Measurements from ENCODE around the gene UBC.
"Not testable (repeated sequence)": the region's sequence is repeated elsewhere in the genome, so short reads cannot be mapped to it uniquely, and the experiment has no call there.

Gene UBC

DNA sequence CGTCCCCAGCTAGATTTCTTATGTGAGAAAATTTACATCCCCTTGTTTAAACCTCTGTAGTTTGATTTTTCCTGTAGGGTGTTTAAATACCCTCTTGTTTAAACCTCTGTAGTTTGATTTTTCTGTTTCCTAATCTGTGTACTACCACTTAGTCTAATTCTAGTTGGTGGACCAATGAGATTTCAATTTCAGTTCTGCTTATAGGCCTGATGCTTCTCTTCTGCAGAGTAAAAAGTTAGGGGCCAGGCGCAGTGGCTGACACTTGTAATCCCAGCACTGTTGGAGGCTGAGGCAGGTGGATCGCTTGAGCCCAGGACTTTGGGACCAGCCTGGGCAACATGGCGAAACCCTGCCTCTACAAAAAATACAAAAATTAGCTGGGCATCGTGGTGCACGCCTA lies 11.5 kb downstream of the UBC start:
- TF ChIP-seq FOXP2 (optimal IDR thresholded peaks at IDR 0.05; ENCODE audit: control extremely low read depth, extremely low read length, insufficient read depth), result no peak
- TF ChIP-seq POLR2AphosphoS5 (IDR thresholded peaks at IDR 0.05; ENCODE audit: borderline replicate concordance, low read depth, low read length), result no peak
- TF ChIP-seq EZH2 (IDR thresholded peaks at IDR 0.05), result no peak
- Histone ChIP-seq H3K4me3 (no peak overlapping the region), H3K27ac (no peak overlapping the region)

DNA sequence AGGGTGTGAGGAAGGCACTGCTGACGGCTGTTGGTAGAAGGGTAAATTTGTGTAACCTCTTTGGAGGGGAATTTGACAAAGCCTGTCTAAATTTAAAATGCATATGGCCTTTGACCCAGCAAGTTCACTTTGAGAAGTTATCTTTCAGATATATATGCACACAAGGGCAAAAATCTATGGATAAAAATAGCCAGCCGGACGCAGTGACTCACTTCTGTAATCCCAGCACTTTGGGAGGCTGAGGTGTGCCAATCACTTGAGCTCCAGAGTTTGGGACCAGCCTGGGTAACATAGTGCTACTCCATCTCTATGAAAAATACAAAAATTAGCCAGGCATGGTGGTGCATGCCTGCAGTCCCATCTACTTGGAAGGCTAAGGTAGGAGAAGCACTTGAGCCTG lies 13.4 kb downstream of the UBC start:
- Histone ChIP-seq H3K36me3 (ENCODE audit: insufficient read depth, low read length) (no peaks in the 10 kb centered on the region), H3K9ac (ENCODE audit: insufficient read length) (no peak overlapping the region), H3K27ac (no peak overlapping the region), H3K4me3 (no peak overlapping the region), H3K9me3 (ENCODE audit: low read depth, low read length) (no peaks in the 10 kb centered on the region)
- no peak for TF ChIP-seq POLR2AphosphoS5 (IDR thresholded peaks at IDR 0.05; ENCODE audit: borderline replicate concordance, low read depth, low read length)
- TF ChIP-seq FOXP2 (optimal IDR thresholded peaks at IDR 0.05; ENCODE audit: control extremely low read depth, extremely low read length, insufficient read depth), result no peak
- TF ChIP-seq EZH2 (IDR thresholded peaks at IDR 0.05), result no peak
- DNase-seq (ENCODE audit: low read depth, low spot score), result no peak

More for the DNA sequence above, 11.5 kb downstream of the UBC start:
- Histone ChIP-seq H3K9ac (ENCODE audit: insufficient read length) (no peak overlapping the region), H3K9me3 (ENCODE audit: low read depth, low read length) (no peaks in the 10 kb centered on the region), H3K36me3 (ENCODE audit: insufficient read depth, low read length) (no peaks in the 10 kb centered on the region)
- no peak for DNase-seq (ENCODE audit: low read depth, low spot score)

DNA sequence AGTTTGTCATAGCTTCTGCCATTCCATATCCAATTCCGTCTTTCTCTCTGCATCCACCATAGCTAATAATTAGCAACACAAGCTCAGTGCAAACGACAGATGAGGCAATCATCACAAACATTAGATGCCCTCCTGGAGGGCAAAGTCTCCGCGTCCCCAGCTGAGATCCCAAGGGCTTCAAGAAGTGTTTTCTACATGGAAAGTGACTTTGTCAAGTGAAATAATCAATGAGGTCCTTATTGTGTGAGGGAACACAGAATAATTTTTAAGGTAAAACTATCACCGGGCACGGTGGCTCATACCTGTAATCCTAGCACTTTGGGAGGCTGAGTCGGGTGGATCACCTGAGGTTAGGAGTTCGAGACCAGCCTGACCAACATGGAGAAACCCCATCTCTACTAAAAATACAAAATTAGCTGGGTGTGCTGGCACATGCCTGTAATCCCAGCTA lies 14.1 kb downstream of the UBC start:
- not testable (repeated sequence) for H3K9me3 ChIP-seq (ENCODE audit: low read depth, low read length); H3K36me3 ChIP-seq (ENCODE audit: insufficient read depth, low read length); H3K9ac ChIP-seq (ENCODE audit: insufficient read length); H3K27ac ChIP-seq; DNase-seq (ENCODE audit: low read depth, low spot score); H3K4me3 ChIP-seq

GRCh38 chr12:124898923-124899294 lies 15.5 kb downstream of the UBC start:
- no peak for DNase-seq (ENCODE audit: low read depth, low spot score)
- H3K27ac ChIP-seq, result peak overlapping the region; percentile 44; the same call in 1 of the 2 replicates
- TF ChIP-seq EZH2 (IDR thresholded peaks at IDR 0.05), result no peak
- TF ChIP-seq POLR2AphosphoS5 (IDR thresholded peaks at IDR 0.05; ENCODE audit: borderline replicate concordance, low read depth, low read length), result no peak
- no peak for TF ChIP-seq FOXP2 (optimal IDR thresholded peaks at IDR 0.05; ENCODE audit: control extremely low read depth, extremely low read length, insufficient read depth)
- peak overlapping the region; percentile 46 for H3K4me3 ChIP-seq
- H3K9ac ChIP-seq (ENCODE audit: insufficient read length), result no peak overlapping the region
- no peaks in the 10 kb centered on the region for H3K36me3 ChIP-seq (ENCODE audit: insufficient read depth, low read length)
- no peaks in the 10 kb centered on the region for H3K9me3 ChIP-seq (ENCODE audit: low read depth, low read length)

GRCh38 chr12:124898200-124898922 lies 16.1 kb downstream of the UBC start:
- DNase-seq (ENCODE audit: low read depth, low spot score), result no peak
- H3K27ac ChIP-seq, result no peak overlapping the region
- no peaks in the 10 kb centered on the region for H3K9me3 ChIP-seq (ENCODE audit: low read depth, low read length)
- no peaks in the 10 kb centered on the region for H3K36me3 ChIP-seq (ENCODE audit: insufficient read depth, low read length)
- no peak overlapping the region for H3K9ac ChIP-seq (ENCODE audit: insufficient read length)
- H3K4me3 ChIP-seq, result peak overlapping the region; percentile 46
- TF ChIP-seq EZH2 (IDR thresholded peaks at IDR 0.05) (no peak), POLR2AphosphoS5 (IDR thresholded peaks at IDR 0.05; ENCODE audit: borderline replicate concordance, low read depth, low read length) (no peak), FOXP2 (optimal IDR thresholded peaks at IDR 0.05; ENCODE audit: control extremely low read depth, extremely low read length, insufficient read depth) (no peak)

- DNase-seq (ENCODE audit: low read depth, low spot score), result no peak
- no peak overlapping the region for H3K27ac ChIP-seq
- H3K9me3 ChIP-seq (ENCODE audit: low read depth, low read length), result no peaks in the 10 kb centered on the region
- no peak overlapping the region for H3K9ac ChIP-seq (ENCODE audit: insufficient read length)
- H3K4me3 ChIP-seq, result no peak overlapping the region
- H3K36me3 ChIP-seq (ENCODE audit: insufficient read depth, low read length), result no peaks in the 10 kb centered on the region
- no peak for TF ChIP-seq EZH2 (IDR thresholded peaks at IDR 0.05)
- no peak for TF ChIP-seq FOXP2 (optimal IDR thresholded peaks at IDR 0.05; ENCODE audit: control extremely low read depth, extremely low read length, insufficient read depth)
- TF ChIP-seq POLR2AphosphoS5 (IDR thresholded peaks at IDR 0.05; ENCODE audit: borderline replicate concordance, low read depth, low read length), result no peak
These were observed 18.0 kb downstream of the UBC start for GRCh38 chr12:124896461-124896860.

DNA sequence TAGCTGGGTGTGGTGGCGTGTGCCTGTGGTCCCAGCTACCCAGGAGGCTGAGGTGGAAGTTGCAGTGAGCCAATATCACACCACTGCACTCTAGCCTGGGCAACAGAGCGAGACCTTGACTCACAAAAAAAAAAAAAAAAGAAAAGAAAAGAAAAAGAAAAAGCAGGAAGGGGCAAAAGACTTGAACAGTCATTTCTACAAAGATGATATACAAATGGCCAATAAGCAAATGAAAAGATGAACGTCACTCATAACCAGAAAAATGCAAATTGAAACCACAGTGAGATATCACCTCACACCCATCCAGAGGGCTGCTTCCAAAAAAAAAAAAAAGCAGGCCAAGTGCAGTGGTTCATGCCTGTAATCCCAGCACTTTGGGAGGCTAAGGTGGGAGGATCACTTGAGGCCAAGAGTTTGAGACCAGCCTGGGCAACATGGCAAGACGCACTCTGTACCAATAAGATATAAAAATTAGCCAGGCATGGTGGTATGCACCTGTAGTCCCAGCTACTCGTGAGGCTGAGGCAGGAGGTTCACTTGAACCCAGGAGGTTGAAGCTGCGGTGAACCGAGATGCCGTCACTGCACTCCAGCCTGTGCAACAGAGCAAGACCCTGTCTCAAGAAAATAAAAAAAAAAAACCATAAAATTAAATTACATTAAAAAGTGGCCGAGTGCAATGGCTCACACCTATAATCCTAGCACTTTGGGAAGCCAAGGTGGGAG lies 20.5 kb downstream of the UBC start:
- no peaks in the 10 kb centered on the region for H3K36me3 ChIP-seq (ENCODE audit: insufficient read depth, low read length)
- no peak for DNase-seq (ENCODE audit: low read depth, low spot score)
- H3K4me3 ChIP-seq, result no peak overlapping the region
- TF ChIP-seq POLR2AphosphoS5 (IDR thresholded peaks at IDR 0.05; ENCODE audit: borderline replicate concordance, low read depth, low read length) (no peak), FOXP2 (optimal IDR thresholded peaks at IDR 0.05; ENCODE audit: control extremely low read depth, extremely low read length, insufficient read depth) (no peak), EZH2 (IDR thresholded peaks at IDR 0.05) (no peak)
- H3K9me3 ChIP-seq (ENCODE audit: low read depth, low read length), result no peaks in the 10 kb centered on the region
- H3K27ac ChIP-seq, result no peak overlapping the region
- H3K9ac ChIP-seq (ENCODE audit: insufficient read length), result no peak overlapping the region

DNA sequence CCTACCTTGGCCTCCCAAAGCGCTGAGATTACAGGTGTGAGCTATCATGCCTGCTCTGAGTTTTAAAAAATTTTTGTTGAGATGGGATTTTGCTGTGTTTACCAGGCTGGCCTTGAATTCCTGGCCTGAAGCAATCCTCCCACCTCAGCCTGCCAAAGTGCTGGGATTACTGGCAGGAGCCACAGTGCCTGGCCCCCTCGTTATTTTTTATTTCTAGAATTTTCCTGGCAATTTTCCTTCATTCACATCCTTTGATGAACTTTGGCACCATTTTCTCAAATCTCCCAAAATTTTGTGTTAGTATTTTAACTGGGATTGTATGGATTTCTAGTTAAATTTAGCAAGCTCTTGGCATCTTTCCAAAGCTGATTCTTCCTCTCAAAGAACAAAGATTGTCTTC lies 26.2 kb downstream of the UBC start:
- no peak overlapping the region for H3K4me3 ChIP-seq
- TF ChIP-seq FOXP2 (optimal IDR thresholded peaks at IDR 0.05; ENCODE audit: control extremely low read depth, extremely low read length, insufficient read depth), result no peak
- no peak for TF ChIP-seq POLR2AphosphoS5 (IDR thresholded peaks at IDR 0.05; ENCODE audit: borderline replicate concordance, low read depth, low read length)
- TF ChIP-seq EZH2 (IDR thresholded peaks at IDR 0.05), result no peak
- no peak overlapping the region for H3K9ac ChIP-seq (ENCODE audit: insufficient read length)
- no peak overlapping the region for H3K27ac ChIP-seq
- no peak for DNase-seq (ENCODE audit: low read depth, low spot score)
- H3K9me3 ChIP-seq (ENCODE audit: low read depth, low read length), result no peaks in the 10 kb centered on the region
- H3K36me3 ChIP-seq (ENCODE audit: insufficient read depth, low read length), result no peaks in the 10 kb centered on the region

DNA sequence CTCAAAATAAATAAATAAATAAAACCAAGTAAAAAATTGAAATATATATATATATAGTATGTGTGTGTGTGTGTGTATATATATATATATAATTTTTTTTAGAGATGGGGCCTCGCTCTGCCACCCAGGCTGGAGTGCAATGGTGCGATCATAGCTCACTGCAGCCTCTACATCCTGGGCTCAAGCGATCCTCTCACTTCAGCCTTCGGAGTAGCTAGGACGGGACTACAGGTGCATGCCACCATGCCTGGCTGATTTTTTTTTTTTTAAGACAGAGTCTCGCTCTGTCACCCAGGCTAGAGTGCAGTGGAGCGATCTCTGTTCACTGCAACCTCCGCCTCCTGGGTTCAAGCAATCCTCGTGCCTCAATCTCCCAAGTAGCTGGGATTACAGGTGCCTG lies 26.7 kb downstream of the UBC start:
- H3K9me3 ChIP-seq (ENCODE audit: low read depth, low read length); H3K9ac ChIP-seq (ENCODE audit: insufficient read length); H3K4me3 ChIP-seq; DNase-seq (ENCODE audit: low read depth, low spot score); H3K27ac ChIP-seq; H3K36me3 ChIP-seq (ENCODE audit: insufficient read depth, low read length): not testable (repeated sequence)
